HFF-Myc (cell line): ENCODE data around the gene CCDC172.
A peak's percentile ranks its signal among the peaks of the same experiment; 100 is the strongest.

ENCODE experiments used
- DNase-seq: peaks from one replicate; pipeline ENCODE4 v3.0.0-alpha.2; 2011; ENCODE audit warnings: low read depth; ENCODE audit errors: extremely low read depth
- H3K4me3 ChIP-seq: replicated peaks from 2 replicates; pipeline ENCODE4 v1.5.1; 2011; ENCODE audit warnings: low read depth, mild to moderate bottlenecking, control low read depth, low read length
- CTCF ChIP-seq: IDR thresholded peaks from 2 replicates; pipeline ENCODE4 v1.5.1; 2012; ENCODE audit warnings: mild to moderate bottlenecking, low read depth, low read length, control low read depth; ENCODE audit errors: missing control alignments

Gene CCDC172

GRCh38 chr10:116289652-116290051, 34.6 kb upstream of the CCDC172 start:
- no peak for DNase-seq
- TF ChIP-seq CTCF = no peak
- no peak overlapping the region for H3K4me3 ChIP-seq

GRCh38 chr10:116292493-116292892, 31.8 kb upstream of the CCDC172 start:
- no peak for TF ChIP-seq CTCF

GRCh38 chr10:116296291-116296721, 27.9 kb upstream of the CCDC172 start:
- DNase-seq = peak; percentile 86
- no peak overlapping the region for H3K4me3 ChIP-seq
- no peak for TF ChIP-seq CTCF

More at GRCh38 chr10:116292493-116292892, 31.8 kb upstream of the CCDC172 start:
- no peak for DNase-seq
- H3K4me3 ChIP-seq = no peak overlapping the region

GRCh38 chr10:116298586-116298985, 25.7 kb upstream of the CCDC172 start:
- no peak overlapping the region for H3K4me3 ChIP-seq
- DNase-seq = no peak
- no peak for TF ChIP-seq CTCF

- DNase-seq = no peak
- no peak for TF ChIP-seq CTCF
- no peak overlapping the region for H3K4me3 ChIP-seq
Measured at GRCh38 chr10:116300542-116300941, 23.7 kb upstream of the CCDC172 start.

GRCh38 chr10:116304923-116305322, 19.3 kb upstream of the CCDC172 start:
- no peak overlapping the region for H3K4me3 ChIP-seq
- TF ChIP-seq CTCF = no peak
- no peak for DNase-seq

- DNase-seq = no peak
Measured at GRCh38 chr10:116306847-116307246, 17.4 kb upstream of the CCDC172 start.

More at GRCh38 chr10:116306847-116307246, 17.4 kb upstream of the CCDC172 start:
- H3K4me3 ChIP-seq = no peak overlapping the region
- no peak for TF ChIP-seq CTCF
